K562 (cell line): ENCODE measurements around the gene ZCCHC14. TPM values are rescaled to one million over a fixed set of nuclear protein-coding genes. Genes with fewer than 3 reads are reported as not detected.
"Not testable (repeated sequence)": the region's sequence is repeated elsewhere in the genome, so short reads cannot be mapped to it uniquely, and the experiment has no call there.

Experiments used
- ATAC-seq: fragments of 200-7000 bp; cut with Tn5 transposase; 3 replicates; pipeline ENCODE4 v1.9.1; 2020; ENCODE audit warnings: moderate library complexity
- BruUV-seq: library from RNA; stranded (reverse); fragments of 400-500 nt; replicated peaks from 2 replicates; lab custom pipeline; 2021; lab: Mats Ljungman, UMichigan
- CTCF ChIA-PET: fragments of 300-600 bp; formaldehyde crosslinking; extraction: SDS; loops from one replicate; lab custom pipeline; 2021; ENCODE audit warnings: low intra/inter-chr PET ratio; lab: Yijun Ruan, JAX
- POLR2A ChIA-PET: fragments of 300-600, 350-650 bp; sonication (Branson Sonifier 250); formaldehyde crosslinking; extraction: SDS; loops from one replicate; lab custom pipeline; 2021; ENCODE audit warnings: antibody characterized with exemption, inconsistent platforms; lab: Yijun Ruan, JAX
- DNase-seq, 4 experiments: peaks; one replicate each; pipeline versions ENCODE4 v3.0.0 to v3.0.0-alpha.2; 2011 to 2018; ENCODE audit warnings: low spot score in 3 of 4, mixed read lengths in 3 of 4; ENCODE audit errors: extremely low read depth in 1 of 4
- FAIRE-seq: peaks from 2 replicates; lab custom pipeline; 2011; peaks lifted over from hg19 to GRCh38; lab: Jason Lieb, UNC
- H2AFZ ChIP-seq: 2 replicates; pipeline ENCODE4 v1.6.0; 2011; ENCODE audit warnings: low read depth, low read length, control low read depth, inconsistent platforms
- H3K27ac ChIP-seq: fragments of 200-600 bp; 3 replicates; pipeline ENCODE4 v1.8.0; 2011; ENCODE audit warnings: low read depth, mild to moderate bottlenecking, control low read depth, inconsistent platforms, low read length, moderate library complexity, mixed read lengths; ENCODE audit errors: extremely low read depth
- H3K27me3 ChIP-seq, 2 experiments: fragments of 300-600 bp in 1 of 2; 2 replicates in 1 of 2; 3 replicates in 1 of 2; pipeline versions ENCODE4 v1.6.0 to v1.8.0; 2011; ENCODE audit warnings: inconsistent platforms in 2 of 2, low read length in 2 of 2, mild to moderate bottlenecking in 1 of 2, mixed read lengths in 1 of 2, moderate library complexity in 1 of 2; ENCODE audit not compliant: control insufficient read depth in 2 of 2, insufficient read depth in 2 of 2
- H3K36me3 ChIP-seq: fragments of 300-600 bp; 3 replicates; pipeline ENCODE4 v1.8.0; 2011; ENCODE audit warnings: mild to moderate bottlenecking, low read length, inconsistent platforms; ENCODE audit not compliant: control insufficient read depth, insufficient read depth
- H3K4me1 ChIP-seq, 2 experiments: fragments of 200-600 bp in 1 of 2; replicated peaks in 1 of 2; 2 replicates in 1 of 2; 3 replicates in 1 of 2; pipeline versions ENCODE4 v1.5.1 to v1.8.0; 2011; ENCODE audit warnings: inconsistent platforms in 2 of 2, low read length in 2 of 2, mild to moderate bottlenecking in 1 of 2, mixed read lengths in 1 of 2, moderate library complexity in 1 of 2; ENCODE audit not compliant: control insufficient read depth in 2 of 2, insufficient read depth in 2 of 2
- H3K4me2 ChIP-seq: 2 replicates; pipeline ENCODE4 v1.6.1; 2011; ENCODE audit warnings: low read length, control low read depth, inconsistent platforms, mixed read lengths; ENCODE audit not compliant: insufficient read depth
- H3K4me3 ChIP-seq: fragments of 200-600 bp; sonication (generic), shearing (Covaris generic); 2 replicates; pipeline ENCODE4 v1.5.1; 2016; ENCODE audit warnings: control low read depth, inconsistent platforms
- H3K79me2 ChIP-seq: fragments of 200-600 bp; 3 replicates; pipeline ENCODE4 v1.8.0; 2011; ENCODE audit warnings: low read length, inconsistent platforms; ENCODE audit not compliant: control insufficient read depth, insufficient read depth
- H3K9ac ChIP-seq, 2 experiments: 2 replicates each; pipeline versions ENCODE4 v1.6.0 to v1.6.1; 2011; ENCODE audit warnings: low read depth in 2 of 2, low read length in 2 of 2, control low read depth in 1 of 2, inconsistent platforms in 1 of 2, mild to moderate bottlenecking in 1 of 2, mixed read lengths in 1 of 2; ENCODE audit not compliant: insufficient read depth in 1 of 2
- H3K9me1 ChIP-seq: one replicate; pipeline ENCODE4 v1.6.0; 2011; ENCODE audit warnings: inconsistent platforms, mild to moderate bottlenecking, low read length, moderate library complexity; ENCODE audit not compliant: control insufficient read depth, insufficient read depth
- H3K9me3 ChIP-seq: replicated peaks from 2 replicates; pipeline ENCODE4 v1.5.1; 2011; ENCODE audit warnings: low read depth, low read length, inconsistent platforms; ENCODE audit not compliant: control insufficient read depth, insufficient read depth
- H4K20me1 ChIP-seq: replicated peaks from 2 replicates; pipeline ENCODE4 v1.6.1; 2011; ENCODE audit warnings: low read length, inconsistent platforms, mixed read lengths; ENCODE audit not compliant: control insufficient read depth, insufficient read depth
- C11orf30 ChIP-seq: fragments of 450-650 bp; IDR thresholded peaks from 2 replicates; pipeline ENCODE4 v1.6.1; 2016; ENCODE audit warnings: low read depth, mild to moderate bottlenecking
- ZNF316 ChIP-seq: fragments of 450-650 bp; IDR thresholded peaks from 2 replicates; pipeline ENCODE4 v1.6.1; 2016
- WGBS: fragments of 100-300 bp; shearing (Covaris generic); methylation state at CpG from one replicate; pipeline ENCODE4 v1.1.6; 2016; ENCODE audit warnings: low coverage, mixed read lengths; ENCODE audit not compliant: insufficient coverage; ENCODE audit errors: missing lambda C conversion rate; 5-methylcytosine and 5-hydroxymethylcytosine counted together
- in situ Hi-C: fragments of 300-500 bp; cut with MboI; formaldehyde crosslinking; loops from 4 replicates; pipeline ENCODE4 v1.15.0; 2018; ENCODE audit warnings: inconsistent platforms, mixed read lengths
- intact Hi-C: fragments of 100-400 bp; cut with micrococcal nuclease; formaldehyde crosslinking; loops from 2 replicates; pipeline ENCODE4 v1.14.2; 2022
- polyA plus RNA-seq, 8 experiments: library from polyadenylated mRNA; depleted of rRNA in 4 of 8; stranded (reverse) in 5 of 8; unstranded in 3 of 8; fragments of >200 nt; fragmentation: Nextera tagmentation in 2 of 8; fragmentation: Illumina TruSeq in 1 of 8; extraction: Ambion mirVana in 2 of 8; extraction: Trizol in 1 of 8; gene quantifications; 2 replicates each; pipeline versions ENCODE4 v1.2.1 to v1.2.3, GENCODE V29; 2011 to 2014; ENCODE audit warnings: inconsistent platforms in 1 of 8, missing spikeins in 1 of 8
- total RNA-seq, 7 experiments: library from RNA; depleted of rRNA in 6 of 7; stranded (reverse); fragments of >200 nt in 6 of 7; fragmentation: Illumina TruSeq in 2 of 7; extraction: Trizol in 2 of 7; gene quantifications; 2 replicates each; pipeline versions ENCODE4 v1.2.1 to v1.2.3, GENCODE V29; 2011 to 2021; ENCODE audit warnings: low replicate concordance in 1 of 7

The ZCCHC14 gene
- total and polyA plus RNA-seq, 9 of the 15 experiments (the other 6 are each of a cell fraction or from before 2014, with no cell fraction given): 1.5 to 12.4 (median 2.9) TPM

DNA sequence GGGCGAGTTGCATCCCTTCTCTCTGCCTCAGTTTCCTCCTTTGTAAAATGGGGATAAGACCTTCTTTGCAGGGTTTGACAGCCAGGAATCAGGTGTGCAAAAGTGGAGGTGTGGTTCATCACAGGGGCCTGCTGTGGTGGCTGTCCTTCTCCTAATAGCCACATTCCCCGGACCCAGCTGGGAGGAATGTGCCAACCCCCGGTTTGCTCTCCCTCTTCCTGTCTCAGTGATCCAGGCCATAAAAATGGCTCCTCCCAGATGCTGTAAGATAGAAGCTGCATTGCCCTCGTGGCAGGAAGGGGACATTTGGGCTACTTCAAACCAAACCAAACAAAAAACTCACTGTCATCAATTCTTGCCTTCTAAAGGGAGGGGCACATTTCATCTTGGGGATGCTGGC is 26.3 kb upstream of the ZCCHC14 start:
- H3K27ac ChIP-seq, intact Hi-C loops, CTCF ChIA-PET, BruUV-seq, H3K4me3 ChIP-seq, H3K9me3 ChIP-seq, H4K20me1 ChIP-seq, H3K4me1 ChIP-seq, DNase-seq, H3K9ac ChIP-seq, ATAC-seq, H3K36me3 ChIP-seq, H3K4me2 ChIP-seq, in situ Hi-C loops, H3K9me1 ChIP-seq: not testable (repeated sequence)
- WGBS: 3% methylated on average over 4 of the region's 4 CpGs
- POLR2A ChIA-PET: interaction anchor here (0.7 to 1.4 kb wide), 3 partner anchors 10 to 28 kb away, joined by 3 to 4 read pairs (median 3); no protein-coding TSS in a partner anchor
- peak; percentile 40; the same call in 1 of the 2 replicates for TF ChIP-seq ZNF316
- TF ChIP-seq C11orf30: peak; percentile 23; the same call in 1 of the 2 replicates
- TF ChIP-seq, all 486 proteins: peak for 2; not testable (repeated sequence) for 484
- not testable (repeated sequence) for FAIRE-seq, H3K79me2 ChIP-seq, H2AFZ ChIP-seq
- H3K27me3 ChIP-seq: peaks cover 25 to 45% of the 10 kb centered on the region in 2 experiments

DNA sequence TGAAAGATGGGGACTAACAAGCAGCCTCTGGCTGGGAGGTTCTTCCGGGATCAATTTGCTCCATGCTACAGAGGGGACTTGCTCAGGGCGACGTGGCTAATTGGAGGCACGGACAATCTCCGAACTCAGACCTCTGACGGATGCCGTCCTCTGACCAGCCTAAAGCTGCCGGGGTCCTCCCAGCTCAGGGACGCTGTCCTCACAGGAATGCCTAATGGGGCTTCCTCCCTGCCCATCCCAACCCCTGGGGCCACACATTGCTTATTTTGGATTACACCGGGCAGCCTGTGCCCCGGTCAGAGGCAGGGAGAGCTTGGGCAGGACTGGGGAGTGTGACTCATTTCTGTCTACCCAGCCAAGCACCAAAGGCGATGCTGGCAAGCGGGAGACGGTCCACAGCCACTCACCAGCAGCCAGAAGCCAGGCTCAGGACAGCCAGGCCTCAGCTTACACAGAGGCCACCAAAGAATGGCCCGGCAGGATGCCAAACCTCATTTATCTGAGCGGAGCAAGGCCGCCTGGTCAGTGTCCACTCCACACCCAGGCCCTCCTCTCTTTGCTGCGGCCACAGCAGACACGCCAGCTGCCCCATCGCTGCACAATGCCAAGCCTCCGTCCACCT is 25.7 kb upstream of the ZCCHC14 start:
- CTCF ChIA-PET, FAIRE-seq, H3K4me1 ChIP-seq, H4K20me1 ChIP-seq, H3K4me3 ChIP-seq, H2AFZ ChIP-seq, H3K36me3 ChIP-seq, DNase-seq, intact Hi-C loops, H3K9me3 ChIP-seq, H3K27ac ChIP-seq, in situ Hi-C loops, H3K79me2 ChIP-seq, H3K9ac ChIP-seq, BruUV-seq, H3K9me1 ChIP-seq: not testable (repeated sequence)
- POLR2A ChIA-PET: interaction anchor here (1.0 to 1.4 kb wide), 2 partner anchors 14 to 28 kb away, joined by 3 read pairs; no protein-coding TSS in a partner anchor
- peak; percentile 32; the same call in 2 of the 3 replicates for ATAC-seq
- Histone ChIP-seq H3K27me3 (peaks cover 25 to 47% of the 10 kb centered on the region in 2 experiments), H3K4me2 (0 out of 2 replicates have a peak overlapping the region, but pooled peaks have one; percentile 3)
- WGBS: 2% methylated on average over 19 of the region's 21 CpGs
